ENCODE measurements around the gene MICALL1.
A peak's percentile ranks its signal among the peaks of the same experiment; 100 is the strongest.

The MICALL1 gene

GRCh38 chr22:37905534-37906363, at the start of gene MICALL1:
Gene MICALL1, plus strand, starts transcription at chr22:37906297. Its CDS starts 126 bp downstream, at chr22:37906423.
- DNase-seq: peak; percentile 15

- DNase-seq: peak; percentile 18
These were observed 45.2 kb upstream of the MICALL1 start for GRCh38 chr22:37860796-37861421.

- DNase-seq: no peak
These were observed 43.3 kb upstream of the MICALL1 start for GRCh38 chr22:37862570-37863325.

- DNase-seq: no peak
These were observed 40.6 kb upstream of the MICALL1 start for GRCh38 chr22:37865510-37865909.

- DNase-seq: no peak
These were observed 35.8 kb upstream of the MICALL1 start for GRCh38 chr22:37870273-37870672.

GRCh38 chr22:37880668-37881440, 25.2 kb upstream of the MICALL1 start:
- no peak for DNase-seq

- DNase-seq: no peak
These were observed 21.7 kb upstream of the MICALL1 start for GRCh38 chr22:37884420-37884819.

GRCh38 chr22:37887584-37888378, 18.3 kb upstream of the MICALL1 start:
- no peak for DNase-seq

GRCh38 chr22:37891926-37892325, 14.2 kb upstream of the MICALL1 start:
- no peak for DNase-seq

- DNase-seq: no peak
These were observed 13.3 kb upstream of the MICALL1 start for GRCh38 chr22:37892566-37893335.

GRCh38 chr22:37893583-37893983, 12.5 kb upstream of the MICALL1 start:
- no peak for DNase-seq

- DNase-seq: no peak
These were observed 11.0 kb upstream of the MICALL1 start for GRCh38 chr22:37894939-37895670.

GRCh38 chr22:37896181-37896592, 9.9 kb upstream of the MICALL1 start:
- no peak for DNase-seq

- DNase-seq: no peak
These were observed 9.2 kb upstream of the MICALL1 start for GRCh38 chr22:37896939-37897338.

- DNase-seq: no peak
These were observed 8.3 kb upstream of the MICALL1 start for GRCh38 chr22:37897807-37898206.

- DNase-seq: no peak
These were observed 7.5 kb upstream of the MICALL1 start for GRCh38 chr22:37898441-37899181.

- DNase-seq: no peak
These were observed 1.2 kb upstream of the MICALL1 start for GRCh38 chr22:37904572-37905533.

GRCh38 chr22:37906364-37907008, 389 bp downstream of the MICALL1 start:
- no peak for DNase-seq

Data from NCI-H510A treated with DMSO at 0.1 percent for 48 hours (cell line).